HG02884 (cell line): ENCODE measurements around the gene CDH11.

Source experiments
- ATAC-seq: cut with Tn5 transposase; IDR thresholded peaks from one replicate; pipeline ENCODE4 v1.9.1; 2021; ENCODE audit warnings: mild to moderate bottlenecking, moderate library complexity; ENCODE audit not compliant: unreplicated experiment

The CDH11 gene

DNA sequence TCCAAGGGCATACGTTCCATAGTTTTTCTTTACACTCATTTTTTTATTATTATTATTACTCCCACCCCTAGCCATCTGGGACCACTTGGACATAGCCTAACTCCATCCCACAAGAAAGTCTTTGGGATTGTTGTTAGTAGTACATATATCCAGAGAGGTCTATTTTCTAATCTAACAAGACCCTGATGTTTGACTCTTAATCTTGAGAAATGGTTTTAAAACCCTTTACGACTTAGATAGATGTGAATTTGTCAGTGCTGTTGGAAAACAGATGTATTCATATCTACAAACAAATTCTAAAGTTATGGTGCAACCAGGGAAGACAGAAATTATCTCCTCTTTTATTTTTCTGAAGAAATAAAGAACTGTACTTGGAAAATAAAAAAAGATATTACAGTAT is 197.8 kb downstream of the CDH11 start:
- no peak for ATAC-seq

DNA sequence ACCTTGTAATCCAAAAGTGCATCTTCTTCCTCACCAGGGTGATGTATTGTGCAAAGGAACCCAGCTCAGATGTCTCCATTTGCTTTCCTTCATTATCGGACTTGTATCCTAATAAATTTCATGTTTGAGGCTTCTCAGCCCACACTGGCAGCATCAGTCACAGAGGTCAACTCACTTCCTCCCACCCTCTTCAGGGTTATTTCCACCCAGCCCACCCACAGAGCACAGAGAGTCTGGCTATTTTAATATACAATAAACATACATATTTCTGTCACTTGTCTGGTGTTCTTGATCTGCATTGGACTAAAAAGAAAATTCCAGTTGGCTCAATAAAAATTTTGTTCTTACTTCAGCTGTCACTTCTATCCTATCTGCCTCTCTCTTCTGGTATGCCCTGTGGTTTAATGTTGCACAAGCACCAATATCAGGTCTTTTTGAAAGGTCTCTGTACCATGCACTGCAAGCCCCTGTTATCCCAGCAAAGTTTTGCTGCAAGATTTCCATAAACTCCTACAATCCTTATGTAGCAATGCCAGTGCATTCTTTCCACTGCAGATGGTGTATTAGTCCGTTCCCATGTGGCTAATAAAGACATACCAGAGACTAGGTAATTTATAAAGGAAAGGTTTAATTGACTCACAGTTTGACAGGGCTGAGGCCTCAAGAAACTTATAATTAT is 201.8 kb downstream of the CDH11 start:
- no peak for ATAC-seq

DNA sequence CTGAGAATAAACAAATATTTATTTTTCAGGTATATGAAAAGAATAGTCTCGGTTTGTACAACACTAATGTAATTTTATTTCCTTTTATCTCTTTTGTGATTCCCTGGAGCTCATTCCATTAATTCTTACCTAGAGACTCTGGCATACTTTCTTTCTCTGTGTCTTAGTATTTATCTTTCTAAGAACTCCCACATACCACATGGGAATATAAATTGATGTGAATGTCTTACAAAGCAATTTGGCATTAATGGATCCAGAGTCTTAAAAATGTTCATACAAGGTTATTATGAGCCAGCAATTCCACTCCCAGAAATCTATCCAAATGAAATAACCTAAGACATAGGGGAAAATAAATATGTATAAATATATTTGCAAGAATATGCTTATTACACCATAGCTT is 202.7 kb downstream of the CDH11 start:
- ATAC-seq, result no peak

DNA sequence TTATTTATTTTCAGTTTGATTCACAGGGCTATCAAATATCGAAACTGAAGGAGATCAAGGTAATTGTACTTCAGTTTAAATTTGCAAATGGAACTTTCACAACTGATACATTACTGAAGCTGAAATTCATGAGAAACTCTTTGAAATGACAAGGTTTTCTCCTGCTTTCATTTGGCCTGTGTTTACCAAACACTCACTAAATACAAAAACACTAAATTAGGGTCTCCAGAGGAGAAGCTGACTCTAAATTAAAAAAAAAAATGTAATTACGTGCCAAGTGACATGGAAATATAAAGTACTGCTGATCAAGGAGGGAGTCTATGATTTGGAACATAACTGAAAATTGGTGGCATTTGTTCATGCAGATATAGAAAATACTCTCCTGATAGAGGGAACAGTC is 205.8 kb downstream of the CDH11 start:
- no peak for ATAC-seq

DNA sequence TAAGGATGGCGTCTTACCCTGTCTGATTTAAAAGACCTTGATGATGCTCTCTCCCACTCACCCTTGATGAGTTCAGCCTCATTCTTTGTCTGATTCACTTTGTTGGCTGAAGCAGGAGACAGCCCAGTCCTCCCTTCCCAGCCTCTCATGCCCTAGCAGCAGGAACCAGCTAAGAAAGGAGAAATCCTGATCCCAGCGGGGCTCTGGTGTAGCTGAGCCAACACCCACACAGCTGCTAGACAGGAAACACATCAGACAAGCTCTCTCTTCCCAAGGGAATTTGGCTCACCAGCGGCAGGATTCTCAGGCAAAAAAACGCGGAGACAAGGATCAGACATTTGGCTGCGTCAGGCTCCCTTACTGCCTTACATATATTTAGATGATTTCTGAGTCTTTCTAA is 211.5 kb downstream of the CDH11 start:
- no peak for ATAC-seq

DNA sequence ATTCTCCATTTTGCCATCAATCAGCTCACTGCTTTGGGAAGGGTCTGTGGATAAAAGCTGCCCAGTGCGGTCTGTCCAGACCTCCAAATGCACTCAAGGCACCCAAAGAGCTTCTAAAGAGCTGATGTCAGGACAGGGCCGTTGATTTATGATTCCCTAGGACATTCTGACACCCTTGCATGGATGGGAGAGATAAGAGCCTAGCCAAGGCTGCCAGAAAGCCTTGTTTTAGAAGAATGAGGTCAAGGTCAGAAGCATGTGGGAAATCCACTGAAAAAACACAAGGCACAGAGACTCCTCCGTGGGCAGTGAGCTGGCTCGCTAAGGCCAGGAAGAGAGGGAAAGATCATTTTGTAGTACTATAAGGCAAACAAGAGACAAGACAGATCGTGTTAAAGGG is 214.0 kb downstream of the CDH11 start:
- ATAC-seq, result no peak

DNA sequence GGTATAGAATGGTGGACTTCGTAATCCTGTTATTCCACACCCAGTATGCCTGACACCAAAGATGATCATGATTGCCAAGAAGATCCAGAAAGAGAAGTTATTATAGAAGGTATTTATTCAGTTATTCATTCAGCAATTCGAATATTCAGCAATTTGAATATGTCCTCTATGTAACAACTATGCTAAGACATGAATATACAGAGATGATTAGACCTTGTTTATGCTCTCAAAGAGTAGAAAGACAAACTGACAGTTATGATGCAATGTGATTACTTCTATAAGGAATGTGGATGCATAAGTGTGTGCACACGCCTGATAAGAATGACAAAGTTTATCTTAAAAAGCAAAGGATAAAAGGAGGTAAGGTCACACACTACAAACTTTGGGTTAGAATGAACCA is 218.1 kb downstream of the CDH11 start:
- ATAC-seq, result no peak

DNA sequence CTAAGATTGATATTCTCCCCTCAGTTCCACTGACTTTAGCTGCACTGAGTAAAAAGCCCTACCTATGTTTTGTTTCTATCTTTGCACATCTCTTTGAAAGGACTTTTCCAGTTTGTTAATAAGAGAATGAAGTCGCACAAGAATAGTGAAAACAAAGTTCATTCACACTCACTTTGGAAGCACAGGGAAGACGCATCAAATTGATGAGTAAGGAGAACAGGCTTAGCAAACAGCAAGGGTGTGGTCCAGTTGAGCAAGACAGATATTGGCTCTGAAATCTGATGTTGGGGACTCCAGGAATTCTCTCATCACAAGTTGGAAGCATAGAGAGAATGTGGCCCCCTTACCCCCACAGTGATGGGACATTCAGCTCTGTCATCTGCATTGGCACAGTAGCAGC is 221.3 kb downstream of the CDH11 start:
- ATAC-seq, result no peak

DNA sequence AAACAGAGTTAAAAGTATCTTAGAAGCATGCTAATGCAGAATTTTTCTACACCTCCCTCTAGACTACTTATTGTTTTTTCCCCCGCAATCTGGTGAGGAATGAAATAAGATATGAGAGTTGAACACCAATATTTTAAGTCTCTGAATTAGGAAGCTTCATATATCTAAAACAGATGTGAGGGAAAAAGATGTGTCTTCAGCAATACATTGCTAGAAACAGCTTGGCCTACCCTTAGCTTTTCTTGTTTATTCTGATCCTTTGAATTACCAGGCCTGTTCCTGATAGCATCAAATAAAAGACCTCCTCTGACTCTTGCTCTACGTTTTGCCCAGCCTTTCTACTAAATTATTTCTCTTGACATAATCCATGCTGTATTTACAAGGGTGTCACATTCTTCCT is 221.8 kb downstream of the CDH11 start:
- no peak for ATAC-seq

DNA sequence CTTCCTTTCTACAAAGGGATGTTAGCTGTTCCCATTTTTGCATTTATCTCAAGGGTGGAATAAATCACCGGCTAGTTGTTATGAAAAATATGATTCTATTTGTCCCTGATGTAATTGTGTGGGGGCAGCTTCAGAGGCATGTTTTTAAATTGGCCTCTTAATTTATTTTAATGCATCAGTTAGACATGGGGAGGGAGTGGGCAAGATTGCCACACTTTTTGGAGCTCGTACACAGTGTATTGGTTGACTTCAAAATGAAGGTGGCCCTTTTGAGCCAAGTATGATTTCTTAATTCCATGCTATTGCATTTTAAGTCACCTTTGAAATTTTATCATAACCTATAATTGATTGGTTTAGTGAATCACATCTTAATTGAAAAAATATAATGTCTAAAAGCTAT is 223.7 kb downstream of the CDH11 start:
- no peak for ATAC-seq
